Testis (tissue), 3 donors: ENCODE results near the gene SERPINB8. TPM values are rescaled to one million over a fixed set of nuclear protein-coding genes. Genes with fewer than 3 reads are reported as not detected.

Experiments
- DNase-seq: peaks from one replicate; pipeline ENCODE4 v3.0.0-alpha.2; 2019
- H3K27ac ChIP-seq, 2 donors: fragments of 200-600 bp; sonication (generic); one replicate each; pipeline ENCODE4 v1.5.1; 2019
- H3K27me3 ChIP-seq: fragments of 200-600 bp; sonication (generic); one replicate; pipeline ENCODE4 v1.5.1; 2019
- H3K36me3 ChIP-seq: fragments of 200-600 bp; sonication (generic); one replicate; pipeline ENCODE4 v1.5.1; 2017; ENCODE audit warnings: low read depth; ENCODE audit errors: missing control alignments
- H3K4me1 ChIP-seq: fragments of 200-600 bp; sonication (generic); one replicate; pipeline ENCODE4 v1.5.1; 2019
- H3K4me3 ChIP-seq, 2 donors: fragments of 200-600 bp; sonication (generic); one replicate each; pipeline ENCODE4 v1.5.1; 2017 to 2019
- H3K9me3 ChIP-seq: fragments of 200-600 bp; sonication (generic); one replicate; pipeline ENCODE4 v1.5.1; 2017
- CTCF ChIP-seq, 3 experiments: fragments of 450-650 bp in 2 of 3; fragments of 200-600 bp in 1 of 3; sonication (generic) in 1 of 3; IDR thresholded peaks; one replicate each; pipeline ENCODE4 v1.5.1; 2016 to 2019; ENCODE audit warnings: antibody characterized with exemption in 3 of 3, mild to moderate bottlenecking in 2 of 3, moderate library complexity in 1 of 3
- POLR2A ChIP-seq: fragments of 450-650 bp; IDR thresholded peaks from one replicate; pipeline ENCODE4 v1.6.1; 2017; ENCODE audit warnings: antibody characterized with exemption, mild to moderate bottlenecking, moderate library complexity
- WGBS, 2 donors: methylation state at CpG; one replicate each; pipeline ENCODE4 v1.1.5; 2018; 5-methylcytosine and 5-hydroxymethylcytosine counted together
- intact Hi-C: fragments of 100-400 bp; cut with DNase I; formaldehyde crosslinking; loops from one replicate; pipeline ENCODE4 v1.15.1; 2023; ENCODE audit warnings: low total_unique reads
- polyA plus RNA-seq: library from polyadenylated mRNA; stranded (reverse); fragments of 350-450 nt; fragmentation: Illumina TruSeq; extraction: RNeasy Lipid Tissue Mini Kit (QIAGEN cat#74804); gene quantifications from one replicate; pipeline ENCODE4 v1.2.3, GENCODE V29; 2014; ENCODE audit warnings: low read depth, low replicate concordance; ENCODE audit not compliant: insufficient read depth
- total RNA-seq, 2 donors: library from RNA; depleted of rRNA; stranded (reverse); fragments of >200 nt; gene quantifications; one replicate each; pipeline ENCODE4 v1.2.3, GENCODE V29; 2016

Gene SERPINB8
- total and polyA plus RNA-seq, 3 donors from 2014 or later: 4.9 to 7.2 (median 5.0) TPM

- no peak overlapping the region for H3K4me3 ChIP-seq
- DNase-seq: no peak
- intact Hi-C loops: no loop called here
- TF ChIP-seq CTCF (IDR thresholded peaks at IDR 0.05) (no peak), POLR2A (no peak)
- H3K27ac ChIP-seq: no peak overlapping the region
- H3K36me3 ChIP-seq: no peaks in the 10 kb centered on the region
- H3K9me3 ChIP-seq: no peaks in the 10 kb centered on the region
- H3K4me1 ChIP-seq: no peaks in the 10 kb centered on the region
- H3K27me3 ChIP-seq: no peaks in the 10 kb centered on the region
- WGBS, 2 donors: 91 to 92% methylated on average over 7 of the region's 7 CpGs
These were observed 22.9 kb downstream of the SERPINB8 start for GRCh38 chr18:63992751-63993150.

- WGBS, 2 donors: 10 to 17% methylated on average over 5 to 6 of the region's 6 CpGs
- Histone ChIP-seq H3K4me3 (no peak overlapping the region), H3K4me1 (no peaks in the 10 kb centered on the region), H3K27me3 (no peaks in the 10 kb centered on the region), H3K9me3 (no peaks in the 10 kb centered on the region), H3K27ac (no peak overlapping the region), H3K36me3 (no peaks in the 10 kb centered on the region)
- DNase-seq: peak; percentile 68
- intact Hi-C loops: no loop called here
- TF ChIP-seq POLR2A: no peak
- peak; percentile 15 to 86 (median 73) for TF ChIP-seq CTCF (IDR thresholded peaks at IDR 0.05)
These were observed 25.0 kb downstream of the SERPINB8 start for GRCh38 chr18:63994783-63995399.

- 85% methylated on average over 4 of the region's 4 CpGs for WGBS, 2 donors
- Histone ChIP-seq H3K4me1 (no peaks in the 10 kb centered on the region), H3K36me3 (no peaks in the 10 kb centered on the region), H3K4me3 (no peak overlapping the region), H3K9me3 (no peaks in the 10 kb centered on the region), H3K27me3 (no peaks in the 10 kb centered on the region), H3K27ac (no peak overlapping the region)
- intact Hi-C loops: no loop called here
- DNase-seq: no peak
- TF ChIP-seq POLR2A: no peak
- no peak for TF ChIP-seq CTCF (IDR thresholded peaks at IDR 0.05)
These were observed 27.2 kb downstream of the SERPINB8 start for GRCh38 chr18:63997041-63997440.

GRCh38 chr18:63997606-63998005 lies 27.7 kb downstream of the SERPINB8 start:
- DNase-seq: no peak

More at GRCh38 chr18:63997606-63998005, 27.7 kb downstream of the SERPINB8 start:
- intact Hi-C loops: no loop called here
- Histone ChIP-seq H3K27ac (no peak overlapping the region), H3K27me3 (no peaks in the 10 kb centered on the region), H3K4me3 (no peak overlapping the region), H3K9me3 (no peaks in the 10 kb centered on the region), H3K4me1 (no peaks in the 10 kb centered on the region), H3K36me3 (no peaks in the 10 kb centered on the region)
- WGBS, 2 donors: 75 to 88% methylated on average over 2 of the region's 2 CpGs
- TF ChIP-seq CTCF (IDR thresholded peaks at IDR 0.05) (no peak), POLR2A (no peak)
